ENCODE measurements around the gene KRT3. TPM values are rescaled to one million over a fixed set of nuclear protein-coding genes. Genes with fewer than 3 reads are reported as not detected.

KRT3 gene
- total RNA-seq, result not detected
- not detected for total RNA-seq (2013)
- 0 to 0.05 (median 0) reads per million in 29 experiments for total RNA-seq

- H3K4me1 ChIP-seq (ENCODE audit: control insufficient read depth in 1 of 2, extremely low read depth in 1 of 2, insufficient read depth in 2 of 2, low read length in 2 of 2), result no peaks in the 10 kb centered on the region
- DNase-seq (no peak), ATAC-seq (replicated peaks in 1 of 4) (no peak)
- H3K9me3 ChIP-seq, result no peaks in the 10 kb centered on the region
- no peaks in the 10 kb centered on the region for H3K9me3 Mint-ChIP-seq
- H3K4me1 Mint-ChIP-seq, result peaks cover 0 to 9% (median 3%) of the 10 kb centered on the region in 3 donors
- POLR2A ChIA-PET, result no interaction called here
- H3K4me3 ChIP-seq (ENCODE audit: control insufficient read depth in 1 of 2, extremely low read depth in 1 of 2, low read length in 1 of 2), result no peak within 1 kb of the TSS
- H3K27ac ChIP-seq (ENCODE audit: low read length), result no peak within 1 kb of the TSS
- H3K27me3 ChIP-seq (replicated peaks in 1 of 2; ENCODE audit: control insufficient read depth in 2 of 2, extremely low read depth in 1 of 2, insufficient read depth in 2 of 2, low read length in 1 of 2), result peaks cover 0 to 14% of the 10 kb centered on the region in 2 experiments
- H3K36me3 Mint-ChIP-seq, result no peaks in the 10 kb centered on the region
- peaks cover 2 to 4% of the 10 kb centered on the region in 2 donors for H3K27me3 Mint-ChIP-seq
- H3K36me3 ChIP-seq (ENCODE audit: control insufficient read depth in 2 of 2, extremely low read depth in 1 of 2, insufficient read depth in 1 of 2, low read length in 1 of 2), result no peaks in the 10 kb centered on the region
- CTCF ChIA-PET, result no interaction called here
- 90% methylated on average over 14 of the region's 17 CpGs for whole genome bisulfite sequencing (ENCODE audit: insufficient coverage)
- no peak within 1 kb of the TSS for H3K27ac Mint-ChIP-seq
- H3K4me3 Mint-ChIP-seq, result no peak within 1 kb of the TSS
These were observed at the start of gene KRT3 for GRCh38 chr12:52795694-52796428. TSS of gene KRT3 (minus strand) at chr12:52796117. CDS start at chr12:52796042, 75 bp downstream.

- Histone ChIP-seq H3K36me3 (ENCODE audit: control insufficient read depth in 2 of 2, extremely low read depth in 1 of 2, insufficient read depth in 1 of 2, low read length in 1 of 2) (no peaks in the 10 kb centered on the region), H3K4me3 (ENCODE audit: control insufficient read depth in 1 of 2, extremely low read depth in 1 of 2, low read length in 1 of 2) (no peak overlapping the region), H3K27ac (ENCODE audit: low read length) (no peak overlapping the region), H3K9me3 (no peaks in the 10 kb centered on the region), H3K27me3 (replicated peaks in 1 of 2; ENCODE audit: control insufficient read depth in 2 of 2, extremely low read depth in 1 of 2, insufficient read depth in 2 of 2, low read length in 1 of 2) (peaks cover 0 to 34% of the 10 kb centered on the region in 2 experiments), H3K4me1 (ENCODE audit: control insufficient read depth in 1 of 2, extremely low read depth in 1 of 2, insufficient read depth in 2 of 2, low read length in 2 of 2) (no peaks in the 10 kb centered on the region)
- no peak overlapping the region for H3K4me3 Mint-ChIP-seq
- DNase-seq, result no peak
- H3K36me3 Mint-ChIP-seq, result no peaks in the 10 kb centered on the region
- H3K9me3 Mint-ChIP-seq, result no peaks in the 10 kb centered on the region
- H3K27ac Mint-ChIP-seq, result no peak overlapping the region
- no peak for ATAC-seq (replicated peaks in 1 of 4)
- WGBS (ENCODE audit: insufficient coverage), result 91% methylated on average over 8 of the region's 11 CpGs
- H3K27me3 Mint-ChIP-seq, result peaks cover 8 to 10% of the 10 kb centered on the region in 2 donors
- H3K4me1 Mint-ChIP-seq, result peaks cover 0 to 5% (median 4%) of the 10 kb centered on the region in 3 donors
- ChIA-PET POLR2A (no interaction called here), CTCF (no interaction called here)
These were observed 48.5 kb upstream of the KRT3 start for GRCh38 chr12:52844386-52844785.

GRCh38 chr12:52839436-52840105, 43.7 kb upstream of the KRT3 start:
- Mint-ChIP-seq H3K4me3 (no peak overlapping the region), H3K27ac (no peak overlapping the region), H3K9me3 (no peaks in the 10 kb centered on the region), H3K27me3 (peaks cover 5 to 25% of the 10 kb centered on the region in 2 donors), H3K4me1 (peaks cover 24 to 30% (median 29%) of the 10 kb centered on the region in 3 donors), H3K36me3 (no peaks in the 10 kb centered on the region)
- Histone ChIP-seq H3K27ac (ENCODE audit: low read length) (no peak overlapping the region), H3K27me3 (replicated peaks in 1 of 2; ENCODE audit: control insufficient read depth in 2 of 2, extremely low read depth in 1 of 2, insufficient read depth in 2 of 2, low read length in 1 of 2) (peaks cover 0 to 36% of the 10 kb centered on the region in 2 experiments), H3K4me1 (ENCODE audit: control insufficient read depth in 1 of 2, extremely low read depth in 1 of 2, insufficient read depth in 2 of 2, low read length in 2 of 2) (peaks cover 3 to 25% of the 10 kb centered on the region in 2 experiments), H3K4me3 (ENCODE audit: control insufficient read depth in 1 of 2, extremely low read depth in 1 of 2, low read length in 1 of 2) (no peak overlapping the region), H3K9me3 (no peaks in the 10 kb centered on the region), H3K36me3 (ENCODE audit: control insufficient read depth in 2 of 2, extremely low read depth in 1 of 2, insufficient read depth in 1 of 2, low read length in 1 of 2) (no peaks in the 10 kb centered on the region)
- DNase-seq (no peak), ATAC-seq (replicated peaks in 1 of 4) (no peak)
- ChIA-PET POLR2A (no interaction called here), CTCF (interaction anchor here in 1 of 2 donors (0.5 kb wide), 1 partner anchor 20 kb away, joined by 3 read pairs; no protein-coding TSS in a partner anchor)
- 84% methylated on average over 16 of the region's 18 CpGs for WGBS (ENCODE audit: insufficient coverage)

DNA sequence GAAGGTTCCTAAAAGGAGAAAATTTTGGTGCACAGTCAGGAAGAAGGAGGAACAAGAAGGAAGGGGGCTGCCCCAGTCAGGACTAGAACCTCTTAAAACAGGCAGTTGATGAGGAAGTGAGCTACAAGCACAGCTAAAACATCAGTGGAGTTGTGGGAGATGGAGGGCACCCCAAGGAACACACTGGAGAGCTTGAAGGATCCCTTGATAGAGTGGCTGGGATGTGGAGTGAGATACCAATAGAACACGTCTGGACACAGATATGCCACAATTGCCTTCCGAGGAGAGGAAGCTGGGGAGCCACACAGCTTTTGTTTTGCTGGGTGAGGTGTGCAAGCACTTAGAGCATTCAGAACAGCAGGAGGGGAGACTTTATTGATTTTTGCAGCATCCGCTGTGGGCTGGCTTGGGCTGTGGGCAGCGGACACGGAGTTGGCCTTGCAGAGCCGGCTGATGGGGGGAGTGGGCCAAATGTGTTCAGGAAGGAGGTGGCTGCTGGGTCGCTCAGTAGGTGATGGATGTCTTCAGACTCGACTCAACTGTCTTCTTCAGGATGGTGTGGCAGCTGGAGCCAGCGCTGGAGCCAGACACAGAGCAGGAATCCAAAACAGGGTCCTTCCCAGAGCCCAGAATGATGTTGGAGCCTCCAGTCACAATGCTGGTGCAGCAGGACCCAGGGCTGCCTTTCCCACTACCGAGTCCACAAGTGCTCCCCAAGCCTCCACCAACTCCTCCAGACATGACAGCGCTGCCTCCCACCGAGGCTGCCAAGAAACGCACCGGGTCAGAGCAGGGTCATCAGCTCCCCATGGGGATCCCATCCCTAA, 42.9 kb upstream of the KRT3 start:
- no peak for DNase-seq
- Histone ChIP-seq H3K27ac (ENCODE audit: low read length) (no peak overlapping the region), H3K9me3 (no peaks in the 10 kb centered on the region), H3K36me3 (ENCODE audit: control insufficient read depth in 2 of 2, extremely low read depth in 1 of 2, insufficient read depth in 1 of 2, low read length in 1 of 2) (no peaks in the 10 kb centered on the region), H3K4me1 (ENCODE audit: control insufficient read depth in 1 of 2, extremely low read depth in 1 of 2, insufficient read depth in 2 of 2, low read length in 2 of 2) (peaks cover 3 to 25% of the 10 kb centered on the region in 2 experiments), H3K4me3 (ENCODE audit: control insufficient read depth in 1 of 2, extremely low read depth in 1 of 2, low read length in 1 of 2) (no peak overlapping the region), H3K27me3 (replicated peaks in 1 of 2; ENCODE audit: control insufficient read depth in 2 of 2, extremely low read depth in 1 of 2, insufficient read depth in 2 of 2, low read length in 1 of 2) (peaks cover 0 to 35% of the 10 kb centered on the region in 2 experiments)
- Mint-ChIP-seq H3K27me3 (peaks cover 5 to 25% of the 10 kb centered on the region in 2 donors), H3K4me1 (peaks cover 24 to 30% (median 29%) of the 10 kb centered on the region in 3 donors), H3K27ac (no peak overlapping the region), H3K4me3 (no peak overlapping the region), H3K36me3 (no peaks in the 10 kb centered on the region), H3K9me3 (no peaks in the 10 kb centered on the region)
- 70% methylated on average over 9 of the region's 14 CpGs for WGBS (ENCODE audit: insufficient coverage)
- ChIA-PET CTCF (interaction anchor here in 1 of 2 donors (0.6 kb wide), 1 partner anchor 896 kb away, joined by 3 read pairs; no protein-coding TSS in a partner anchor), POLR2A (no interaction called here)
- ATAC-seq (replicated peaks in 1 of 4), result no peak

GRCh38 chr12:52837781-52838608, 42.1 kb upstream of the KRT3 start:
- Mint-ChIP-seq H3K4me3 (no peak overlapping the region), H3K27me3 (peaks cover 5 to 25% of the 10 kb centered on the region in 2 donors), H3K36me3 (no peaks in the 10 kb centered on the region), H3K27ac (no peak overlapping the region), H3K9me3 (no peaks in the 10 kb centered on the region), H3K4me1 (peaks cover 24 to 30% (median 29%) of the 10 kb centered on the region in 3 donors)
- no peak for DNase-seq
- CTCF ChIA-PET, result no interaction called here
- H3K27ac ChIP-seq (ENCODE audit: low read length), result no peak overlapping the region
- no peaks in the 10 kb centered on the region for H3K9me3 ChIP-seq
- peaks cover 0 to 35% of the 10 kb centered on the region in 2 experiments for H3K27me3 ChIP-seq (replicated peaks in 1 of 2; ENCODE audit: control insufficient read depth in 2 of 2, extremely low read depth in 1 of 2, insufficient read depth in 2 of 2, low read length in 1 of 2)
- POLR2A ChIA-PET, result interaction anchor here in 1 of 2 donors (0.6 kb wide), 1 partner anchor 341 kb away, joined by 3 read pairs; no protein-coding TSS in a partner anchor
- WGBS (ENCODE audit: insufficient coverage), result no CpG with 5 or more reads among the region's 6 CpGs
- ATAC-seq (replicated peaks in 1 of 4), result no peak
- no peak overlapping the region for H3K4me3 ChIP-seq (ENCODE audit: control insufficient read depth in 1 of 2, extremely low read depth in 1 of 2, low read length in 1 of 2)
- no peaks in the 10 kb centered on the region for H3K36me3 ChIP-seq (ENCODE audit: control insufficient read depth in 2 of 2, extremely low read depth in 1 of 2, insufficient read depth in 1 of 2, low read length in 1 of 2)
- H3K4me1 ChIP-seq (ENCODE audit: control insufficient read depth in 1 of 2, extremely low read depth in 1 of 2, insufficient read depth in 2 of 2, low read length in 2 of 2), result peaks cover 3 to 25% of the 10 kb centered on the region in 2 experiments

Data from T-cell (primary cell).